ENCODE results near the gene FAU. TPM values are rescaled to one million over a fixed set of nuclear protein-coding genes. Genes with fewer than 3 reads are reported as not detected.

The FAU gene
- total and polyA plus RNA-seq, 9 of the 15 experiments (the other 6 are each of a cell fraction or from before 2014, with no cell fraction given), result 433 to 1,827 (median 942) TPM

GRCh38 chr11:65121865-65122696 is at the start of gene FAU, which contains the start of gene MRPL49 (continued):
- no peak for TF ChIP-seq RFX7 (CRISPR knock-in tag; IDR thresholded peaks at IDR 0.05)
- no peak for TF ChIP-seq PPARD (CRISPR knock-in tag; IDR thresholded peaks at IDR 0.05)
- TF ChIP-seq CHD4 (IDR thresholded peaks at IDR 0.05; ENCODE audit: insufficient read depth, insufficient replicate concordance, low read depth, low read length, poor library complexity, severe bottlenecking), result no peak
- TF ChIP-seq ZNF584 (CRISPR knock-in tag; IDR thresholded peaks at IDR 0.05; ENCODE audit: low read depth), result no peak
- TF ChIP-seq ZC3H8 (IDR thresholded peaks at IDR 0.05), result no peak
- no peak for TF ChIP-seq HNRNPH1 (optimal IDR thresholded peaks at IDR 0.05; ENCODE audit: low read depth, low read length)
- no peak for TF ChIP-seq ADNP (tag; IDR thresholded peaks at IDR 0.05)
- no peak for TF ChIP-seq ZNF174 (CRISPR knock-in tag; IDR thresholded peaks at IDR 0.05)
- TF ChIP-seq ELF4 (CRISPR knock-in tag; IDR thresholded peaks at IDR 0.05), result no peak
- 0 out of 2 replicates have a peak, but pooled peaks have one; percentile 22 for TF ChIP-seq HNRNPL (IDR thresholded peaks at IDR 0.05; ENCODE audit: low read depth, low read length)
- no peak for TF ChIP-seq EWSR1 (IDR thresholded peaks at IDR 0.05; ENCODE audit: borderline replicate concordance, low read depth, partially characterized antibody)
- TF ChIP-seq ZNF224 (CRISPR knock-in tag; IDR thresholded peaks at IDR 0.05), result no peak
- no peak for TF ChIP-seq ZNF592 (IDR thresholded peaks at IDR 0.05)
- no peak for TF ChIP-seq ZNF197 (CRISPR knock-in tag; IDR thresholded peaks at IDR 0.05; ENCODE audit: low read depth)
- no peak for TF ChIP-seq ZFP91 (CRISPR knock-in tag; IDR thresholded peaks at IDR 0.05)
- TF ChIP-seq CTCF (IDR thresholded peaks at IDR 0.05 in 2 of 3, conservative IDR thresholded peaks at IDR 0.05 in 1 of 3; ENCODE audit: insufficient read depth in 2 of 3, low read depth in 1 of 3, low read length in 3 of 3), result no peak
- TF ChIP-seq BRD9 (IDR thresholded peaks at IDR 0.05; ENCODE audit: low read depth, partially characterized antibody), result no peak
- no peak for TF ChIP-seq SAFB (IDR thresholded peaks at IDR 0.05; ENCODE audit: borderline replicate concordance, low read depth, low read length)
- no peak for TF ChIP-seq SIX5 (IDR thresholded peaks at IDR 0.05; ENCODE audit: borderline replicate concordance in 1 of 2, insufficient read depth in 1 of 2, low read depth in 1 of 2, low read length in 2 of 2)
- no peak for TF ChIP-seq SNRNP70 (optimal IDR thresholded peaks at IDR 0.05; ENCODE audit: low read depth, low read length)
